Lower leg skin (tissue), 4 donors: ENCODE results near the gene AEBP1. TPM values are rescaled to one million over a fixed set of nuclear protein-coding genes. Genes with fewer than 3 reads are reported as not detected.

Experiments used
- DNase-seq, 2 donors: peaks; one replicate each; pipeline ENCODE4 v3.0.0-alpha.2; 2019; ENCODE audit warnings: low spot score in 2 of 2
- H3K4me3 ChIP-seq: fragments of 200-600 bp; sonication (generic); 2 replicates; pipeline ENCODE4 v1.5.1; 2017; ENCODE audit warnings: mild to moderate bottlenecking, low read depth; ENCODE audit not compliant: poor library complexity, severe bottlenecking
- POLR2A ChIP-seq, 2 donors: fragments of 450-650 bp; IDR thresholded peaks; one replicate each; pipeline ENCODE4 v1.6.1; 2016 to 2017; ENCODE audit warnings: antibody characterized with exemption in 2 of 2, mild to moderate bottlenecking in 1 of 2, moderate library complexity in 1 of 2
- WGBS, 2 donors: methylation state at CpG; one replicate each; pipeline ENCODE4 v1.1.5; 2018; 5-methylcytosine and 5-hydroxymethylcytosine counted together
- intact Hi-C: fragments of 100-400 bp; cut with DNase I; formaldehyde crosslinking; loops from one replicate; pipeline ENCODE4 v1.15.0; 2023; ENCODE audit warnings: low total_unique reads
- total RNA-seq, 4 donors: library from RNA; depleted of rRNA; stranded (reverse); fragments of >200 nt; gene quantifications; one replicate each; pipeline ENCODE4 v1.1.0, GENCODE V29; 2016
- TF ChIP-seq, protein P1 (sequence below), 3 donors: fragments of 450-650 bp; IDR thresholded peaks; one replicate each; pipeline ENCODE4 v1.5.1; 2016; ENCODE audit warnings: antibody characterized with exemption in 3 of 3, mild to moderate bottlenecking in 3 of 3, moderate library complexity in 2 of 3

AEBP1 gene
- total RNA-seq, 4 donors from 2014 or later: 52.6 to 134 (median 54.6) TPM

- 87 to 88% methylated on average over 32 to 33 of the region's 33 CpGs for WGBS, 2 donors
- DNase-seq: peak in 1 of 2 donors; percentile 76
- TF ChIP-seq, protein P1, sequence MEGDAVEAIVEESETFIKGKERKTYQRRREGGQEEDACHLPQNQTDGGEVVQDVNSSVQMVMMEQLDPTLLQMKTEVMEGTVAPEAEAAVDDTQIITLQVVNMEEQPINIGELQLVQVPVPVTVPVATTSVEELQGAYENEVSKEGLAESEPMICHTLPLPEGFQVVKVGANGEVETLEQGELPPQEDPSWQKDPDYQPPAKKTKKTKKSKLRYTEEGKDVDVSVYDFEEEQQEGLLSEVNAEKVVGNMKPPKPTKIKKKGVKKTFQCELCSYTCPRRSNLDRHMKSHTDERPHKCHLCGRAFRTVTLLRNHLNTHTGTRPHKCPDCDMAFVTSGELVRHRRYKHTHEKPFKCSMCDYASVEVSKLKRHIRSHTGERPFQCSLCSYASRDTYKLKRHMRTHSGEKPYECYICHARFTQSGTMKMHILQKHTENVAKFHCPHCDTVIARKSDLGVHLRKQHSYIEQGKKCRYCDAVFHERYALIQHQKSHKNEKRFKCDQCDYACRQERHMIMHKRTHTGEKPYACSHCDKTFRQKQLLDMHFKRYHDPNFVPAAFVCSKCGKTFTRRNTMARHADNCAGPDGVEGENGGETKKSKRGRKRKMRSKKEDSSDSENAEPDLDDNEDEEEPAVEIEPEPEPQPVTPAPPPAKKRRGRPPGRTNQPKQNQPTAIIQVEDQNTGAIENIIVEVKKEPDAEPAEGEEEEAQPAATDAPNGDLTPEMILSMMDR (IDR thresholded peaks at IDR 0.05): no peak
- TF ChIP-seq POLR2A (IDR thresholded peaks at IDR 0.05): no peak
- H3K4me3 ChIP-seq: no peak overlapping the region
- intact Hi-C loops: no loop called here
Measured at GRCh38 chr7:44147026-44147991, 43.2 kb downstream of the AEBP1 start.

DNA sequence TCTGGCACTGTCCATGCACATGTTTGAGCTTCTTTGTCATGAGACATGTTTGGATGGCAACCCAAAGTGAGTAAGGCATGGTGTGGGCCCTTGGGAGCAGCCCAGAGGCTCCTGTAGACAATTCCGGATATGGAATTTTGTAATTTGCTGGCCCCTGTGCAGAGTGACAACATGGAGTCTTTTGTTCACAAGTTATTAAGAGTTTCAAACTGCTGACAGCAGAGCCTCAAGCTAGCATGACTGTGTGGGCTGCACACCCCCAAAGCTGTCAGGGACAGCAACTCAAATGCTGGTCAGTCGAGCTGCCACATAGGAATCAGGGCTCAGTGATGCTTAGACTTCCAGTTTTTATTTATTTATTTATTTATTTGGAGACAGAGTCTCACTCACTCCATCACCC lies 44.0 kb downstream of the AEBP1 start:
- H3K4me3 ChIP-seq: no peak overlapping the region
- no peak for TF ChIP-seq POLR2A (IDR thresholded peaks at IDR 0.05)
- TF ChIP-seq, protein P1 (IDR thresholded peaks at IDR 0.05): no peak
- DNase-seq: peak in 1 of 2 donors; percentile 20
- WGBS, 2 donors: 62 to 78% methylated on average over 2 of the region's 2 CpGs
- intact Hi-C loops: no loop called here

- 84 to 91% methylated on average over 9 of the region's 9 CpGs for WGBS, 2 donors
- no peak for TF ChIP-seq POLR2A (IDR thresholded peaks at IDR 0.05)
- TF ChIP-seq, protein P1 (IDR thresholded peaks at IDR 0.05): no peak
- intact Hi-C loops: no loop called here
- H3K4me3 ChIP-seq: no peak overlapping the region
- DNase-seq: peak in 1 of 2 donors; percentile 26
Measured at GRCh38 chr7:44148961-44149536, 44.9 kb downstream of the AEBP1 start.

GRCh38 chr7:44149571-44150465 lies 45.7 kb downstream of the AEBP1 start:
- intact Hi-C loops: no loop called here
- no peak overlapping the region for H3K4me3 ChIP-seq
- peak in 1 of 2 donors; percentile 75 for DNase-seq
- TF ChIP-seq, protein P1 (IDR thresholded peaks at IDR 0.05): no peak
- TF ChIP-seq POLR2A (IDR thresholded peaks at IDR 0.05): no peak
- WGBS, 2 donors: 80 to 85% methylated on average over 18 of the region's 18 CpGs

DNA sequence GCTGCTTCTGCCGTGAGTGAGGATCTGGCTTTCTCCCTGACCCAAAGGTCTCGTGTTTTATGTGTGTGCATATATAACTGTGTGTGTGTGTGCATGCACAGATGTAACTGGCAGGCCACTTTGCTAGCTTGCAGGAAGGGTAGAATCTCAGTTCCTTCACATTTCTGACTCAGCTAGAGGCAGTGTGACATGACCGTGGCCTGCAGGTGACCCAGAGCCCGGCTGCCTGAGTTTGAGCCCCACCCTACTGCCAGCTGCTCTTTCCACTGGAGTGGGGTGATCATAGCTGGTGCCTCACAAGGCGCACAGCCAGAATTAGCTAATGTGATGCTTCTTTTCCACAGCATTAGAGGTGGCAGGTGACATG lies 46.3 kb downstream of the AEBP1 start:
- H3K4me3 ChIP-seq: no peak overlapping the region
- 67 to 80% methylated on average over 5 of the region's 5 CpGs for WGBS, 2 donors
- intact Hi-C loops: no loop called here
- no peak for TF ChIP-seq POLR2A (IDR thresholded peaks at IDR 0.05)
- TF ChIP-seq, protein P1 (IDR thresholded peaks at IDR 0.05): no peak
- peak in 1 of 2 donors; percentile 58 for DNase-seq
